ENCODE results near the gene FREY1. TPM values are rescaled to one million over a fixed set of nuclear protein-coding genes. Genes with fewer than 3 reads are reported as not detected.

FREY1 gene
- 0.38 and 0.67 TPM in 2 replicates for total RNA-seq (2014; rRNA removed; shearing (Covaris generic))
- 0.35 and 0.84 TPM in 2 replicates for polyA plus RNA-seq (2014; cell fraction: nucleus; rRNA removed)

GRCh38 chr11:45906965-45907611 lies at the start of gene FREY1:
FREY1 (minus strand) TSS chr11:45907271; CDS start chr11:45907245, 26 bp downstream.
- DNase-seq (ENCODE audit: extremely low read depth, low read depth): no peak

GRCh38 chr11:45949992-45950407 lies 42.9 kb upstream of the FREY1 start:
- DNase-seq (ENCODE audit: extremely low read depth, low read depth): no peak

GRCh38 chr11:45948356-45948755 lies 41.3 kb upstream of the FREY1 start:
- DNase-seq (ENCODE audit: extremely low read depth, low read depth): no peak

- DNase-seq (ENCODE audit: extremely low read depth, low read depth): no peak
These were observed 40.8 kb upstream of the FREY1 start for GRCh38 chr11:45947885-45948284.

GRCh38 chr11:45945397-45945999 lies 38.4 kb upstream of the FREY1 start:
- no peak for DNase-seq (ENCODE audit: extremely low read depth, low read depth)

GRCh38 chr11:45942381-45942780 lies 35.3 kb upstream of the FREY1 start:
- no peak for DNase-seq (ENCODE audit: extremely low read depth, low read depth)

GRCh38 chr11:45941285-45941684 lies 34.2 kb upstream of the FREY1 start:
- DNase-seq (ENCODE audit: extremely low read depth, low read depth): no peak

GRCh38 chr11:45939836-45940235 lies 32.8 kb upstream of the FREY1 start:
- DNase-seq (ENCODE audit: extremely low read depth, low read depth): no peak

- DNase-seq (ENCODE audit: extremely low read depth, low read depth): no peak
These were observed 30.8 kb upstream of the FREY1 start for GRCh38 chr11:45937916-45938315.

- DNase-seq (ENCODE audit: extremely low read depth, low read depth): no peak
These were observed 29.5 kb upstream of the FREY1 start for GRCh38 chr11:45936511-45937054.

GRCh38 chr11:45935349-45936064 lies 28.4 kb upstream of the FREY1 start:
- DNase-seq (ENCODE audit: extremely low read depth, low read depth): no peak

- no peak for DNase-seq (ENCODE audit: extremely low read depth, low read depth)
These were observed 27.7 kb upstream of the FREY1 start for GRCh38 chr11:45934580-45935318.

- DNase-seq (ENCODE audit: extremely low read depth, low read depth): no peak
These were observed 26.9 kb upstream of the FREY1 start for GRCh38 chr11:45933846-45934579.

GRCh38 chr11:45933131-45933831 lies 26.2 kb upstream of the FREY1 start:
- DNase-seq (ENCODE audit: extremely low read depth, low read depth): no peak

GRCh38 chr11:45932217-45932616 lies 25.1 kb upstream of the FREY1 start:
- DNase-seq (ENCODE audit: extremely low read depth, low read depth): no peak

- DNase-seq (ENCODE audit: extremely low read depth, low read depth): no peak
These were observed 24.7 kb upstream of the FREY1 start for GRCh38 chr11:45931739-45932138.

- no peak for DNase-seq (ENCODE audit: extremely low read depth, low read depth)
These were observed 24.0 kb upstream of the FREY1 start for GRCh38 chr11:45930951-45931570.

GRCh38 chr11:45930031-45930794 lies 23.1 kb upstream of the FREY1 start:
- DNase-seq (ENCODE audit: extremely low read depth, low read depth): no peak

All from NCI-H460 (cell line).